Measurements from ENCODE around the gene NUBP2. TPM values are rescaled to one million over a fixed set of nuclear protein-coding genes. Genes with fewer than 3 reads are reported as not detected.

The NUBP2 gene
- polyA plus RNA-seq, 1 experiment = 38.0 TPM

DNA sequence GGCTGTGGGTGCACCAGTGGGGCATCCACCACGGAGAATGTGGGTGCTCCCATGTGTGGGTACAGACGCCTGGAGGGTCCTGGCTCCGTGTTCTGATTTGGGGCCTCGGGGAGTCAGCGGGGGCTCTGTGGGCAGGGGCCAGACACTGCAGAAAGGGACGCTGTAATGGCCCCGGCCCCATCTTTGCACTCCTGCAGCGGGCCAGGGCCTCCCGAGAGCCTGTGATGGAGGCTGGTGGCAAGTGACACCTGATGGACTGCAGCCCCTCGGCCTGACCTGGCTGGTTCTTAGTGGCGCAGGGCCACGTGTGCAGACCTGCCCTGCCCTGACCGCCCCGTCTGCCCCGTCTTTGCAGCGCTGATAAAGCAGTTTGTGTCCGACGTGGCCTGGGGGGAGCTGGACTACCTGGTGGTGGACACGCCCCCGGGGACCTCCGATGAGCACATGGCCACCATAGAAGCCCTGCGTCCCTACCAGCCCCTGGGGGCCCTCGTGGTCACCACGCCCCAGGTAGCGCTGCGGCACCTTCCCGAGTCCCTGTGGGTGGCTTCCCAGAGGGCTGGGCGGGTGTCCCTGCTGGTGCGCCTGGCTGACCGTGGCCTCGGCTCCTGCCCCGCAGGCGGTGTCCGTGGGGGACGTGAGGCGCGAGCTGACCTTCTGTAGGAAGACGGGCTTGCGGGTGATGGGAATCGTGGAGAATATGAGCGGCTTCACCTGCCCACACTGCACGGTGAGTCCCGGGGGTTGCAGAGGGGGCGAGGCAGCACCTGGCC is 4.7 kb downstream of the NUBP2 start:
- CTCF ChIA-PET = interaction anchor here (0.6 kb wide), 1 partner anchor 24 kb away, joined by 3 read pairs; no protein-coding TSS in a partner anchor

DNA sequence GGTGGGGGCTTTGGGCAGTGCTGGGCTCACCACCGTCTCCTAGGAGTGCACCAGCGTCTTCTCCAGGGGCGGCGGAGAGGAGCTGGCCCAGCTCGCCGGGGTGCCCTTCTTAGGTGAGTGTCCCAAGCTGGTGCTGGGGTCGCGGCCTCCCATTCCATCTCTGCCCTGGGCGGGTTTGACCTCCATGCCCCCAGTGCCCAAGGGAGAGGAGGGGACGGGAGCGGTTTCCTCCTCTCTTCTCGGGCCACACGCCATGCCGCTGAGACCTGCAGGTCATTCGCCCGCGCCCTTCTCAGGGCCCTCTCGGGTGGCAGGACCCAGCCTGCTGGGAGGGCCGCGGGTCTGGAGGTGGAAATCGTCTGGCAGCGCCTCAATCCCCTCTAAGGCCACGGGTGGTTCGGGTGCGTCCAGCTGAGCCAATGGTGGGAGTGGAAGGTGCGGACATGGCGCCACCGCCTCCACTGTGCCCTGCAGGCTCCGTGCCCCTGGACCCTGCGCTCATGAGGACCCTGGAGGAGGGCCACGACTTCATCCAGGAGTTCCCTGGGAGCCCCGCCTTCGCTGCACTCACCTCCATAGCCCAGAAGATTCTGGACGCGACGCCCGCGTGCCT is 5.4 kb downstream of the NUBP2 start:
- TF ChIP-seq, protein P1, sequence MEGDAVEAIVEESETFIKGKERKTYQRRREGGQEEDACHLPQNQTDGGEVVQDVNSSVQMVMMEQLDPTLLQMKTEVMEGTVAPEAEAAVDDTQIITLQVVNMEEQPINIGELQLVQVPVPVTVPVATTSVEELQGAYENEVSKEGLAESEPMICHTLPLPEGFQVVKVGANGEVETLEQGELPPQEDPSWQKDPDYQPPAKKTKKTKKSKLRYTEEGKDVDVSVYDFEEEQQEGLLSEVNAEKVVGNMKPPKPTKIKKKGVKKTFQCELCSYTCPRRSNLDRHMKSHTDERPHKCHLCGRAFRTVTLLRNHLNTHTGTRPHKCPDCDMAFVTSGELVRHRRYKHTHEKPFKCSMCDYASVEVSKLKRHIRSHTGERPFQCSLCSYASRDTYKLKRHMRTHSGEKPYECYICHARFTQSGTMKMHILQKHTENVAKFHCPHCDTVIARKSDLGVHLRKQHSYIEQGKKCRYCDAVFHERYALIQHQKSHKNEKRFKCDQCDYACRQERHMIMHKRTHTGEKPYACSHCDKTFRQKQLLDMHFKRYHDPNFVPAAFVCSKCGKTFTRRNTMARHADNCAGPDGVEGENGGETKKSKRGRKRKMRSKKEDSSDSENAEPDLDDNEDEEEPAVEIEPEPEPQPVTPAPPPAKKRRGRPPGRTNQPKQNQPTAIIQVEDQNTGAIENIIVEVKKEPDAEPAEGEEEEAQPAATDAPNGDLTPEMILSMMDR (IDR thresholded peaks at IDR 0.05; ENCODE audit: insufficient read depth, low read depth, low read length) = no peak
- H3K36me3 ChIP-seq (ENCODE audit: control insufficient read depth, insufficient read depth, low read length) = peaks cover 14% of the 10 kb centered on the region
- no peak for DNase-seq (ENCODE audit: low read depth)
- ChIA-PET CTCF (interaction anchor here (0.6 kb wide), 1 partner anchor 23 kb away, joined by 3 read pairs; no protein-coding TSS in a partner anchor), POLR2A (no interaction called here)
- H3K27me3 ChIP-seq (ENCODE audit: control insufficient read depth, insufficient read depth, low read length) = no peaks in the 10 kb centered on the region
- H3K4me3 ChIP-seq (ENCODE audit: low read depth, low read length) = no peak overlapping the region

More for the DNA sequence above, 4.7 kb downstream of the NUBP2 start:
- POLR2A ChIA-PET = no interaction called here
- Histone ChIP-seq H3K36me3 (ENCODE audit: control insufficient read depth, insufficient read depth, low read length) (peaks cover 14% of the 10 kb centered on the region), H3K4me3 (ENCODE audit: low read depth, low read length) (no peak overlapping the region), H3K27me3 (ENCODE audit: control insufficient read depth, insufficient read depth, low read length) (no peaks in the 10 kb centered on the region)
- no peak for DNase-seq (ENCODE audit: low read depth)
- TF ChIP-seq, protein P1 (IDR thresholded peaks at IDR 0.05; ENCODE audit: insufficient read depth, low read depth, low read length) = no peak

GRCh38 chr16:1788708-1789100 is 5.9 kb downstream of the NUBP2 start:
- ChIA-PET POLR2A (no interaction called here), CTCF (no interaction called here)
- Histone ChIP-seq H3K4me3 (ENCODE audit: low read depth, low read length) (no peak overlapping the region), H3K36me3 (ENCODE audit: control insufficient read depth, insufficient read depth, low read length) (peaks cover 14% of the 10 kb centered on the region), H3K27me3 (ENCODE audit: control insufficient read depth, insufficient read depth, low read length) (no peaks in the 10 kb centered on the region)
- DNase-seq (ENCODE audit: low read depth) = no peak
- TF ChIP-seq, protein P1 (IDR thresholded peaks at IDR 0.05; ENCODE audit: insufficient read depth, low read depth, low read length) = no peak

- no peak for DNase-seq (ENCODE audit: low read depth)
- Histone ChIP-seq H3K36me3 (ENCODE audit: control insufficient read depth, insufficient read depth, low read length) (peaks cover 14% of the 10 kb centered on the region), H3K27me3 (ENCODE audit: control insufficient read depth, insufficient read depth, low read length) (no peaks in the 10 kb centered on the region), H3K4me3 (ENCODE audit: low read depth, low read length) (no peak overlapping the region)
- ChIA-PET POLR2A (no interaction called here), CTCF (no interaction called here)
- TF ChIP-seq, protein P1 (IDR thresholded peaks at IDR 0.05; ENCODE audit: insufficient read depth, low read depth, low read length) = no peak
Measured at GRCh38 chr16:1789643-1790045, 6.9 kb downstream of the NUBP2 start.

DNA sequence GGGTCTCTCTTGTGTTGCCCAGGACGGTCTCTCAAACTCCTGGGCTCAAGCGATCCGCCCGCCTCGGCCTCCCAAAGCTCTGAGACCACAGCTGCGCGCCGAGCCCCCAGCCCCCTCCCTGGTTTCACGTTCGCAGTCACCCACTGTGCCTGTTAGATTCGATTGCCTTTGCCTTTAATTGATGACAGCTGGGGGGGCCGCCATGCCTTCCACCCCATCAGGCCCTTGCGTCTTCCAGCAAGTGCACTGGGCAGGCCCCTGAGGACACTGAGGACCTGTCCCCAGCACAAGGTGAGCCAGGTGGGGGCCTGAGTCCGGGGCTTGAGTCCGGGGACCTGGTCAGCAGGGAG is 7.5 kb downstream of the NUBP2 start:
- ChIA-PET POLR2A (no interaction called here), CTCF (no interaction called here)
- no peak for DNase-seq (ENCODE audit: low read depth)
- H3K36me3 ChIP-seq (ENCODE audit: control insufficient read depth, insufficient read depth, low read length) = peaks cover 13% of the 10 kb centered on the region
- no peak overlapping the region for H3K4me3 ChIP-seq (ENCODE audit: low read depth, low read length)
- TF ChIP-seq, protein P1 (IDR thresholded peaks at IDR 0.05; ENCODE audit: insufficient read depth, low read depth, low read length) = no peak
- no peaks in the 10 kb centered on the region for H3K27me3 ChIP-seq (ENCODE audit: control insufficient read depth, insufficient read depth, low read length)
